GM12878 (cell line): ENCODE measurements around the gene RAP1GAP2. TPM values are rescaled to one million over a fixed set of nuclear protein-coding genes. Genes with fewer than 3 reads are reported as not detected.

Experiments used
- ATAC-seq: fragments of 200-7000 bp; cut with Tn5 transposase; 3 replicates; pipeline ENCODE4 v1.9.1; 2020; ENCODE audit warnings: mild to moderate bottlenecking, moderate library complexity
- BruUV-seq: library from RNA; stranded (reverse); fragments of 400-500 nt; replicated peaks from 2 replicates; lab custom pipeline; 2021; lab: Mats Ljungman, UMichigan
- CTCF ChIA-PET: fragments of 300-600 bp; sonication (Branson Sonifier 250); formaldehyde crosslinking; extraction: SDS; loops from one replicate; lab custom pipeline; 2021; ENCODE audit warnings: inconsistent platforms; lab: Yijun Ruan, JAX
- POLR2A ChIA-PET: fragments of 350-600 bp; formaldehyde crosslinking; extraction: SDS; loops from one replicate; lab custom pipeline; 2021; ENCODE audit warnings: inconsistent platforms; lab: Charles Lee
- RAD21 ChIA-PET: fragments of 300-600 bp; sonication (Branson Sonifier 250); formaldehyde crosslinking; loops from one replicate; lab custom pipeline; 2023; ENCODE audit warnings: antibody characterized with exemption; ENCODE audit not compliant: unreplicated experiment; lab: Charles Lee
- SMC1A ChIA-PET: fragments of 300-600 bp; sonication (Branson Sonifier 250); formaldehyde crosslinking; loops from one replicate; lab custom pipeline; 2023; ENCODE audit not compliant: unreplicated experiment, uncharacterized antibody; lab: Charles Lee
- DNase-seq: peaks from one replicate; pipeline ENCODE4 v3.0.0-alpha.2; 2011; ENCODE audit warnings: low read depth, low spot score
- FAIRE-seq: peaks from 3 replicates; lab custom pipeline; 2011; peaks lifted over from hg19 to GRCh38; lab: Jason Lieb, UNC
- H2AFZ ChIP-seq: 2 replicates; pipeline ENCODE4 v1.6.0; 2011; ENCODE audit warnings: low read depth, low read length, control low read depth; ENCODE audit not compliant: control insufficient read depth
- H3K27ac ChIP-seq: 2 replicates; pipeline ENCODE4 v1.5.1; 2011; ENCODE audit warnings: control low read depth; ENCODE audit not compliant: control insufficient read depth, insufficient read depth
- H3K27me3 ChIP-seq, 2 experiments: replicated peaks in 1 of 2; 2 replicates each; pipeline versions ENCODE4 v1.6.0 to v1.6.1; 2011; ENCODE audit warnings: low read length in 1 of 2; ENCODE audit not compliant: control insufficient read depth in 2 of 2, insufficient read depth in 2 of 2
- H3K36me3 ChIP-seq, 2 experiments: 2 replicates each; pipeline ENCODE4 v1.5.1; 2011; ENCODE audit warnings: low read length in 1 of 2; ENCODE audit not compliant: control insufficient read depth in 2 of 2, insufficient read depth in 2 of 2
- H3K4me1 ChIP-seq: 2 replicates; pipeline ENCODE4 v1.6.1; 2011; ENCODE audit warnings: mild to moderate bottlenecking, low read length, moderate library complexity, mixed read lengths; ENCODE audit not compliant: control insufficient read depth, insufficient read depth
- H3K4me2 ChIP-seq: 2 replicates; pipeline ENCODE4 v1.6.0; 2011; ENCODE audit warnings: control low read depth; ENCODE audit not compliant: control insufficient read depth, insufficient read depth
- H3K4me3 ChIP-seq: fragments of 200-600 bp; sonication (generic); 2 replicates; pipeline ENCODE4 v1.5.1; 2016
- H3K79me2 ChIP-seq: 2 replicates; pipeline ENCODE4 v1.6.0; 2011; ENCODE audit warnings: low read length; ENCODE audit not compliant: control insufficient read depth, insufficient read depth
- H3K9ac ChIP-seq: 2 replicates; pipeline ENCODE4 v1.8.0; 2011; ENCODE audit warnings: low read length, control low read depth, mixed read lengths; ENCODE audit not compliant: control insufficient read depth, insufficient read depth
- H3K9me3 ChIP-seq: replicated peaks from 3 replicates; pipeline ENCODE4 v1.5.1; 2011; ENCODE audit warnings: mild to moderate bottlenecking, low read length; ENCODE audit not compliant: control insufficient read depth, insufficient read depth
- H4K20me1 ChIP-seq: 2 replicates; pipeline ENCODE4 v1.6.0; 2011; ENCODE audit not compliant: control insufficient read depth, insufficient read depth
- BACH1 ChIP-seq: fragments of 450-650 bp; IDR thresholded peaks from 2 replicates; pipeline ENCODE4 v1.6.1; 2017; ENCODE audit warnings: mild to moderate bottlenecking, borderline replicate concordance
- BCLAF1 ChIP-seq: fragments of 450-650 bp; IDR thresholded peaks from 2 replicates; pipeline ENCODE4 v1.6.1; 2017; ENCODE audit warnings: antibody characterized with exemption, mild to moderate bottlenecking, moderate library complexity
- IRF4 ChIP-seq: IDR thresholded peaks from 2 replicates; pipeline ENCODE4 v1.6.1; 2011; ENCODE audit warnings: low read depth, low read length
- KLF5 ChIP-seq: fragments of 450-650 bp; IDR thresholded peaks from 2 replicates; pipeline ENCODE4 v1.6.1; 2014; ENCODE audit warnings: mild to moderate bottlenecking; ENCODE audit not compliant: partially characterized antibody
- MTA3 ChIP-seq: IDR thresholded peaks from 2 replicates; pipeline ENCODE4 v1.6.1; 2012; ENCODE audit warnings: low read length, inconsistent platforms, borderline replicate concordance
- WGBS: methylation state at CpG from one replicate; pipeline ENCODE4 v1.1.6; 2016; ENCODE audit warnings: low lambda C conversion rate; ENCODE audit not compliant: insufficient replicate concordance, insufficient coverage; ENCODE audit errors: missing lambda C conversion rate; 5-methylcytosine and 5-hydroxymethylcytosine counted together
- in situ Hi-C: fragments of 300-500 bp; cut with MboI; formaldehyde crosslinking; loops from 9 replicates; pipeline ENCODE4 v1.14.3; 2018; ENCODE audit warnings: mixed read lengths
- intact Hi-C: fragments of 100-400 bp; cut with micrococcal nuclease; formaldehyde crosslinking; loops from one replicate; pipeline ENCODE4 v1.14.2; 2022; ENCODE audit not compliant: unreplicated experiment
- polyA plus RNA-seq, 11 experiments: library from polyadenylated mRNA; depleted of rRNA in 4 of 11; unstranded in 6 of 11; stranded (reverse) in 5 of 11; fragments of >200 nt; fragmentation: Nextera tagmentation in 4 of 11; fragmentation: Illumina TruSeq in 1 of 11; extraction: Ambion mirVana in 4 of 11; extraction: Trizol in 1 of 11; gene quantifications; 1 replicate in 1 of 11; 2 replicates in 10 of 11; pipeline versions ENCODE4 v1.2.1 to v1.2.3, GENCODE V29; 2011 to 2016; ENCODE audit warnings: inconsistent platforms in 2 of 11, missing spikeins in 2 of 11, low read depth in 1 of 11
- total RNA-seq, 4 experiments: library from RNA; depleted of rRNA in 3 of 4; stranded (reverse); fragments of >200 nt in 3 of 4; fragmentation: Illumina TruSeq in 1 of 4; extraction: Trizol in 1 of 4; gene quantifications; 2 replicates each; pipeline versions ENCODE4 v1.2.1 to v1.2.3, GENCODE V29; 2013 to 2021
- TF ChIP-seq, protein P1 (sequence below): fragments of 450-650 bp; formaldehyde crosslinking; IDR thresholded peaks from 2 replicates; pipeline ENCODE4 v1.5.0; 2022; ENCODE audit warnings: mild to moderate bottlenecking, missing genetic modification characterization

Gene RAP1GAP2
- total and polyA plus RNA-seq, 10 of the 15 experiments (the other 5 are each of a cell fraction or from before 2014, with no cell fraction given): 0.03 to 0.95 (median 0.49) TPM; not detected in 2

GRCh38 chr17:3032258-3033247, 236.3 kb downstream of the RAP1GAP2 start:
- no peak overlapping the region for H3K9ac ChIP-seq
- H3K4me2 ChIP-seq: no peak overlapping the region
- H2AFZ ChIP-seq: no peak overlapping the region
- FAIRE-seq: no peak
- H3K9me3 ChIP-seq: no peaks in the 10 kb centered on the region
- SMC1A ChIA-PET: no interaction called here
- no peaks in the 10 kb centered on the region for H3K79me2 ChIP-seq
- POLR2A ChIA-PET: no interaction called here
- DNase-seq: no peak
- no peaks in the 10 kb centered on the region; a peak in 1 of 4 replicates for H3K27me3 ChIP-seq
- in situ Hi-C loops: no loop called here
- no peaks in the 10 kb centered on the region for H3K4me1 ChIP-seq
- no TSS peak for BruUV-seq
- no peak for ATAC-seq
- H3K36me3 ChIP-seq: no peaks in the 10 kb centered on the region
- RAD21 ChIA-PET: no interaction called here
- no peaks in the 10 kb centered on the region for H4K20me1 ChIP-seq
- 45% methylated on average over 27 of the region's 27 CpGs for WGBS
- CTCF ChIA-PET: interaction anchor here (1.0 kb wide), 1 partner anchor 126 kb away, joined by 3 read pairs; no protein-coding TSS in a partner anchor
- no peak for TF ChIP-seq BACH1
- intact Hi-C loops: no loop called here
- H3K27ac ChIP-seq: no peak overlapping the region
- no peak overlapping the region for H3K4me3 ChIP-seq

DNA sequence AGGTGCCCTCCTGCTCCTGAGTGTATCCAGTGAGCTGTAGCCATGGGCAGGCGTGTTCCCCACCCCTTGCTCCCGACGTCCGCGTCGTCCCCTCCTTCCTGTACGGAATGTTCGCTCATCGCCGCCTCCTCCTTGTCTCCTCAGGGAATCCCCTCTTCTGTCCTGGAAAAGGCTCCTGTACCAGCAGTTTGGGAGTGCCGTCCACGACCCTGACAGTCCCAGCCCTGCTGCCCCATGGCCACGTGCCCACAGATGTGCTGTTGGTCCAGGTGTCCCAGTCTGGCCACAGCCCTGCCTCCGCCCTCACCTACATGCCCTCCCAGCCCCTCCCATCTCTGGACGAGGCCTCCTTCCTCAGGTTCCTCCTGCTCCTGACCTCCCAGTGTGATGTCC, 237.0 kb downstream of the RAP1GAP2 start:
- no TSS peak for BruUV-seq
- in situ Hi-C loops (no loop called here), intact Hi-C loops (no loop called here)
- no peaks in the 10 kb centered on the region for H3K9me3 ChIP-seq
- no peak overlapping the region for H3K27ac ChIP-seq
- ChIA-PET RAD21 (no interaction called here), CTCF (interaction anchor here (1.0 kb wide), 1 partner anchor 127 kb away, joined by 3 read pairs; no protein-coding TSS in a partner anchor), SMC1A (no interaction called here), POLR2A (no interaction called here)
- H3K4me1 ChIP-seq: no peaks in the 10 kb centered on the region
- H4K20me1 ChIP-seq: no peaks in the 10 kb centered on the region
- H3K36me3 ChIP-seq: no peaks in the 10 kb centered on the region
- no peak overlapping the region for H3K4me2 ChIP-seq
- no peak for ATAC-seq
- no peak overlapping the region for H3K4me3 ChIP-seq
- H2AFZ ChIP-seq: no peak overlapping the region
- H3K79me2 ChIP-seq: no peaks in the 10 kb centered on the region
- H3K9ac ChIP-seq: no peak overlapping the region
- no peaks in the 10 kb centered on the region; a peak in 1 of 4 replicates for H3K27me3 ChIP-seq
- FAIRE-seq: no peak
- no peak for DNase-seq
- WGBS: 47% methylated on average over 15 of the region's 15 CpGs
- TF ChIP-seq KLF5 (no peak), MTA3 (no peak), IRF4 (no peak), BCLAF1 (no peak)
- TF ChIP-seq, protein P1, sequence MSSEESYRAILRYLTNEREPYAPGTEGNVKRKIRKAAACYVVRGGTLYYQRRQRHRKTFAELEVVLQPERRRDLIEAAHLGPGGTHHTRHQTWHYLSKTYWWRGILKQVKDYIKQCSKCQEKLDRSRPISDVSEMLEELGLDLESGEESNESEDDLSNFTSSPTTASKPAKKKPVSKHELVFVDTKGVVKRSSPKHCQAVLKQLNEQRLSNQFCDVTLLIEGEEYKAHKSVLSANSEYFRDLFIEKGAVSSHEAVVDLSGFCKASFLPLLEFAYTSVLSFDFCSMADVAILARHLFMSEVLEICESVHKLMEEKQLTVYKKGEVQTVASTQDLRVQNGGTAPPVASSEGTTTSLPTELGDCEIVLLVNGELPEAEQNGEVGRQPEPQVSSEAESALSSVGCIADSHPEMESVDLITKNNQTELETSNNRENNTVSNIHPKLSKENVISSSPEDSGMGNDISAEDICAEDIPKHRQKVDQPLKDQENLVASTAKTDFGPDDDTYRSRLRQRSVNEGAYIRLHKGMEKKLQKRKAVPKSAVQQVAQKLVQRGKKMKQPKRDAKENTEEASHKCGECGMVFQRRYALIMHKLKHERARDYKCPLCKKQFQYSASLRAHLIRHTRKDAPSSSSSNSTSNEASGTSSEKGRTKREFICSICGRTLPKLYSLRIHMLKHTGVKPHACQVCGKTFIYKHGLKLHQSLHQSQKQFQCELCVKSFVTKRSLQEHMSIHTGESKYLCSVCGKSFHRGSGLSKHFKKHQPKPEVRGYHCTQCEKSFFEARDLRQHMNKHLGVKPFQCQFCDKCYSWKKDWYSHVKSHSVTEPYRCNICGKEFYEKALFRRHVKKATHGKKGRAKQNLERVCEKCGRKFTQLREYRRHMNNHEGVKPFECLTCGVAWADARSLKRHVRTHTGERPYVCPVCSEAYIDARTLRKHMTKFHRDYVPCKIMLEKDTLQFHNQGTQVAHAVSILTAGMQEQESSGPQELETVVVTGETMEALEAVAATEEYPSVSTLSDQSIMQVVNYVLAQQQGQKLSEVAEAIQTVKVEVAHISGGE (CRISPR knock-in tag): no peak
